ENCODE measurements around the gene DPP10.

GRCh38 chr2:114728372-114728771 lies 285.9 kb downstream of the DPP10 start:
- no peak for TF ChIP-seq CTCF (conservative IDR thresholded peaks at IDR 0.05)
- no peak for TF ChIP-seq ZFX (IDR thresholded peaks at IDR 0.05)

All from C4-2B (cell line).